ENCODE results near the gene TTC38.
"Not testable (repeated sequence)": the region's sequence is repeated elsewhere in the genome, so short reads cannot be mapped to it uniquely, and the experiment has no call there.

The TTC38 gene

GRCh38 chr22:46247443-46247975, 20.3 kb upstream of the TTC38 start:
- DNase-seq, result no peak

GRCh38 chr22:46250035-46250782, 17.6 kb upstream of the TTC38 start, which contains the start of gene CDPF1:
CDPF1 (minus strand) TSS chr22:46250293; CDS start chr22:46248284, 2,009 bp downstream.
- DNase-seq, result peak; percentile 73

- no peak for DNase-seq
Observed at GRCh38 chr22:46250783-46251125, 17.1 kb upstream of the TTC38 start.

DNA sequence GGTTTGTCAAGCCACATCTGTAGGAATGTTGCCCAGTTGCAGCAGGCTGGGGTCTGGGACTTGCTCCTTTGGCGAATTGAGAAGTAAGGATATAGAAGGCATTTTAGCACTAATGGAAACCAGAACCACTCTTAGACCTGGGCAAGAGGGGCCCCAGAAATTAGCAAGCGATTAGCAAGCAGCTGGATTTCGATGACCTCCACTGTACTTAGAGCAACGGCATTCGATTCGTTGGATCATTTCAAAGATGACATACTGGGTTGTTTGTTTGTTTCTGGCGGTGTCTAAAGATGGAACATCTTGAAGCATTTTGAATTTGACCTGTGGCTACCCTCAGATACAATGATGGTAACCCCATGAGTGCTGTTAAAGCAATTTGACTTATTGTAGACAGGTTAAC, 16.5 kb upstream of the TTC38 start:
- no peak for DNase-seq

GRCh38 chr22:46251816-46252380, 15.9 kb upstream of the TTC38 start:
- no peak for DNase-seq

GRCh38 chr22:46256358-46256958, 11.3 kb upstream of the TTC38 start:
- DNase-seq, result no peak

GRCh38 chr22:46259374-46259773, 8.4 kb upstream of the TTC38 start:
- no peak for DNase-seq

DNA sequence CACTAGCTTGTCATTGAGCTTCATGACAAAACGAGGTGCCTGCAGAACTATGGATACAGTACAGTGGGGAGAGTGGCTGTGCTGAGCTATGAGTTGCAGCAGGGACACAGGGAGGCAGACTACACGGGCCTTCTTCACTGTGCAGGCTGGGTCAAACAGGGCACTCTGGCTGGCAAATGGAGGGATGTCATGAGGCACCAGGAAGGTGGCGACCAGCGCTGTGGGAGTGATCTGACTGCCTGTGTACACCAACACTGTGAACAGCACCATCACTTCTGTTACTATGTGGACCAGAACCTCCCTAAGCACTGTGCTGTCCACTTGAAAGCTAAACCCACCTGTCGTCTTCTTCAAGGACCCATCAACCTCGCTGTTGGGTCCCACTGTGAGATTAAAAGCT, 7.8 kb upstream of the TTC38 start:
- no peak for DNase-seq

DNA sequence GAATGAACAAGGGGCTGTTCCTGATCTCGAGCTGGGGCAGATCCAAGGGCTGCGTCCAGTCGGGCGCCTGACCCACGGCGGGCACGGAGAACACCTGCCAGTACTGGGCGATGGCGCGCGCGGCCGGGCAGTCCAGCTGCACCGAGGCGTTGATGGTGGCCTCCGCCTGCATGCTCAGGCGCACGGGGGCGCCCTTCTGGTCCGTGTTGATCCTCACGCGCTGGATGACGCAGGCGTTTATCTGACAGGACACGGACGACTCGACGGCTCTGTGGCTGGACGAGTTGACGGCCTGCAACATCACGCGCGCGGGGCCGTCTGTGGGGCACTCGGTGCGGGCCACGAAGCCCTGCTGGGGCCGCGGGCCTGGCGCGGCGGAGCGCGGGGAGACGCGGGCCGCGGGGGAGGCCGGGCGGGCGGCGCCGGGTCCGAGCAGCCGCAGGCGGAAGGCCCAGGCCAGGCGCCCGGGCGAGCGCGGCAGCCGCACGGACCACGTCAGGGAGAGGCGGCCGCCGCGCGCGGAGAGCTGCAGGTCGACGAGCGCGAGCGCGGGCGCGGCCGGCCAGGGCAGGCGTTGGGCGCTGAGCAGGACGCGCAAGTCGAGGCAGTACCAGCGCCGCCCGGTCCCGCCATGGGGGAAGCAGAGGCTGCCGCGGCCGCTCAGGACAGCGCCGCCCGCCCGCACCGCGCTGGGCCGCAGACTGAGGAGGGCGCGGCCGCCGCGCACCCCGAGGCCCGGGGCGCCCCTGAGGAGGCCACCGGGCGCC, 5.2 kb upstream of the TTC38 start:
- no peak for DNase-seq

GRCh38 chr22:46263216-46263590, 4.6 kb upstream of the TTC38 start, which contains the start of gene PKDREJ:
PKDREJ (minus strand) TSS chr22:46263343; CDS start chr22:46263322, 21 bp downstream.
- DNase-seq, result no peak

DNA sequence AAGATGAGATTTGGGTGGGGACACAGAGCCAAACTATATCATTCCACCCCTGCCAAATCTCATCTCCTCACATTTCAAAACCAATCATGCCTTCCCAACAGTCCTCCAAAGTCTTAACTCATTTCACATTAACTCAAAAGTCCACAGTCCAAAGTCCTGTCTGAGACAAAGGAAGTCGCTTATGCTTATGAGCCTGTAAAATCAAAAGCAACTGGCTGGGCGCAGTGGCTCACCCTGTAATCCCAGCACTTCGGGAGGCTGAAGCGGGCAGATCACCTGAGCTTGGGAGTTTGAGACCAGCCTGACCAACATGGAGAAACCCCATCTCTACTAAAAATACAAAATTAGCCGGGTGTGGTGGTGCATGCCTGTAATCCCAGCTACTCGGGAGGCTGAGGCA, 3.3 kb upstream of the TTC38 start:
- not testable (repeated sequence) for DNase-seq

DNA sequence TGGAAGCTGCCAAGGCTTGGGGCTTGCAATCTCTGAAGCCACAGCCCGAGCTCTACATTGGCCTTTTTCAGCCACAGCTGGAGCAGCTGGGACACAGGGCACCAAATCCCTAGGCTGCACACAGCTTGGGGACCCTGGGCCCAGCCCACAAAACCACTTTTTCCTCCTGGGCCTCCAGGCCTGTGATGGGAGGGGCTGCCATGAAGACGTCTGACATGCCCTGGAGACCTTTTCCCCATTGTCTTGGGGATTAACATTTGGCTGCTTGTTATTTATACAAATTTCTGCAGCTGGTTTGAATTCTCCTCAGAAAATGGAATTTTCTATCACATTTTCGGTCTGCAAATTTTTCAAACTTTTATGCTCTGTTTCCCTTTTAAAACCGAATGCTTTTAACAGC, 2.2 kb upstream of the TTC38 start:
- DNase-seq, result not testable (repeated sequence)

DNA sequence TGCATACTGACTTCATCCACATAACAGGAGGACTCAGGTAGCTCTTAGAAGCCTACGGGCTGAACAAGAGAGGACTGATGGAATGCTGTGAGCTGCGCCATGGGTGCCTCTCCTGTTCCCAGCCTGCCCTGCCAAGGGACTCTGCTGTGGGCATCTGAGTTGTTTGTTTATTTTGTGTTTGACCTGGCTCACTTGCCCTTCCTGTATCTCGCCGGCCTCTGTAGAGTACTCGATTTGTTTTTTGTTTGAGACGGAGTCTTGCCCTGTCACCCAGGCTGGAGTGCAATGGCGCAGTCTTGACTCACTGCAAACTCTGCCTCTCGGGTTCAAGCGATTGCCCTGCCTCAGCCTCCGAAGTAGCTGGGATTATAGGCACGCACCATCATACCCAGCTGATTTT, 1.8 kb downstream of the TTC38 start:
- no peak for DNase-seq

DNA sequence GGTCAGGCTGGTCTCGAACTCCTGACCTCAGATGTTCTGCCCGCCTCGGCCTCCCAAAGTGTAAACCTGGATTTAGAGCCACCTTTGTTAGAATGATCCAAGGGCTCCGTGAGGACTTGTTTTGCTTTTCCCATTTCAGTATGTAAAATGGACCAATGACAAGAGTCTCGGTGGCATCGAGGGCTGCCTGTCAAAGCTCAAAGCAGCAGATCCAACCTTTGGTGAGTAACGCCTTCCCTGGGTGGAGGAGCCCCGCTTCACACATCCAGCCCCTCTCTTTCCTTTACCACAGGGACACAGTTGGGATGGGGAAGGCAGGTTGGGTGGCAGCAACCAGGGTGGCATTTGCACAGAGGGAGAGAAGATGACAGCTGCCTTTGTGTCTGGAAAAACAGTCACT, 4.4 kb downstream of the TTC38 start:
- no peak for DNase-seq

GRCh38 chr22:46272762-46273431, 5.1 kb downstream of the TTC38 start:
- no peak for DNase-seq

DNA sequence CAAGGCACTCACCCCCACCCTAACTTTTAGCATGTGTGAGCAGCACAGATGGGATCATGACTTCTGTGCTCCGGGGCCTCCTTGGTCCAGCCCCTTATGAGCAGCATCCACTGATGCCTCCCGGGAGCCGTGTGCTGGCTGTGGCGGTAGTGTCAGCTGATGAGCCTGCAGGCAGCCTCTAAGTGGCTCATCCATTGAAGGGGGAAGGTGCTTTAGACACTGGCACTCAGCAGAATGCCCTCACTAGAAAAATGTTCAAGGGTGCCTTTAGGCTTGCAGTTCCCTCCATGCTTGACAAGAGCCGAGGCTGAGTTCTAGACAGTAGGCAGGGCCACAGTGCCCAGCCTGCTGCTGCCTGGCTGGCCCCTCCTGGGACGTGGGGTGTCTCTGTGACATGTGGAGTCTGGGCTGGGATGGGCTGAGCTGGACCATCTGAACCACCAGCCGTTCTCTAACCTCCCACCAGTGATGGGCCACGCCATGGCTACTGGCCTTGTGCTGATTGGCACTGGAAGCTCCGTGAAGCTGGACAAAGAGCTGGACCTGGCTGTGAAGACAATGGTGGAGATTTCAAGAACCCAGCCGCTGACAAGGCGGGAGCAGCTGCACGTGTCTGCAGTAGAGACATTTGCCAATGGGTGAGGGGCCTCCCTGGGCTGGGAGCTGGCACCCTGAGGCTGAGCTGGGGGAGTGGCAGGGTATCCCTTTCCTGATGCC, 5.8 kb downstream of the TTC38 start:
- no peak for DNase-seq

GRCh38 chr22:46274381-46274780, 6.6 kb downstream of the TTC38 start:
- no peak for DNase-seq

DNA sequence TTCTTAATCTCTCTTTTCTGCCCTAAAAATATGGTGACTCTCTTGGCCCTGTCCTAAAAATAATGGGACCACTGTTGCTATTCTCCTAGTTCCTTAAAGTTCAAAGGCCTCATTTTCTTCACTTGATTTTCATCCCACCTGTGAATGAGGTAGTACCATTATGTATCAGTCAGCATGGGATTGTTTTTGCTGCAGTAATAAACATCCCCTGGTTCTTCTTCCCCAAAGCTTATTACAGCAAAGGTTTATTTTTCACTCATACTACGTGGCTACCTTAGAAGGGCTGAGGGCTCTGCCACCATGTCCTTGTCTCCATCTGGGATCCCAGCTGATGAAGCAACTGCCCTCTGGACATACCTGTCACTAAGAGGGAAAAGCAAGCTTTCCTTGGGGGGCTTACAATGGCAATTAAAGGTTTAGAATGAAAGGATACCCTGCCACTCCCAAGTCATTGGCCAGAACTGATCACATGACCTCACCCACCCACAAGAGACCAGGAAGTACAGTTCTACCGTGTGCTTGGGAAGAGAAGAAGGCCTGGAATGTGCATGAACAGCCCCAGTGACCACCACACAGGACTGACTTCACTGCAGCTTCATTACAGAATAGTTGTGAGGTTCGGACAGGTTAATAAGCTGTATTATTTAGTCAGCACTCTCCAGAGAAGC, 7.8 kb downstream of the TTC38 start:
- no peak for DNase-seq

DNA sequence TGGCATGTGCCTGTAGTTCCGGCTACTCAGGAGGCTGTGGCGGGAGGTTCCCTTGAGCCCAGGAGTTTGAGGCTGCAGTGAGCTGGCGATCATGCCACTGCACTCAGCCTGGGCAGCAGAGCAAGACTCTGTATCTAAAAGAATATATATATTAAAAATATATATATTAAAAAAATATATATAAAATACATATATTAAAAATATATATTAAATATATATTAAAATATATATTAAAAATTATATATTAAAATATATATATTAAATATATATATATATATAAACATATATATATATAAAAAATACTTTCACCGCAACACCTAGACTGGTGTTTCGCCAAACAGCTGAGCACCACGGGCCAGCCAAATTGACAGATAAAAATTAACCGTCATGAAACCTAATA, 8.8 kb downstream of the TTC38 start:
- DNase-seq, result no peak

DNA sequence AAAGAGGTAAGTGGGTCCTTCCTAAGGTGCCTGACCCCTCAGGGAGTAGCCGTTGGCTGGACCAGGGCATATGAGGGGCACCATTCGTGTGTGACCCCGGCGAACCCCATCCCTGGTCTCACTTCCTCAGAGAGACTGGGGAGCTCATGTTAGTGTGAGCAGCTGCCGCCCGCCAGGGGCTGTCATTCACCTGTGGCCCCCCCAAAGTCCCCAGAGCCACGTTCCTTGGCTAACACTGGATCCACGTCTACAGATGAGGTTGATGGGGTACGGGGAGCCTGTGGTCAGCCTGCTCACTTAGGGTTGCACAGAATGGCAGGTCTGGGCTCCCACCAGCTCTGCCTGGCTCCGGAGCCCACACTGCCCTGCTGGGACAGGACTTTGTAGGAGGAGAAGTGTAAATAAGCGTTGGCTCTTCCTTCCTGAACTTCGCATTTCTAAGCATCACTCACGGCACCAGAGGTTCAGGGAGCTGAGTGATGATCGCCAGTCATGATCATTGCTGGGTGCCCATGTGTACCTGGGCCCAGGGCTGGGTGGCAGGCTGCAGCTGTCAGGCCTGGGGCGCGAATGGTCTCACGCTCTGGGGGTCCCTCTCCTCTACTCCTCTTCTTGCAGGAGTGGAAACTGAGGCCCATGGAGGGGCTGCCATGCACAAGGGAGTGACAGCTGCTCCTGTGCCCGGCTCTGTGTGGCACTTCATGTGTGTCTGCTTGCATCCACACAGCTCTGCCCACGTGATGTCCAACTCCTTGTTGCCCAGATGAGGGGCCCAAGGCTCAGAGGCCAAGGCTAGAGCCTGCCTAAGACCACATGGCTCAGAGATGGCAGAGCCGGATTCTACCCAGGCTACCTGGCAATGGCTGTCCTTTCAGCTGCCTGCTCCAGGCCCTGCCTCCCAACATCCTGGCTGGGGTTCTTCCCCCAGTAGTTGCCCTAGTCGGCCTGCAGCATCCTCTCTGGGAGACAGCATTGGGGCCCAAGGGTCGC, 11.1 kb downstream of the TTC38 start:
- DNase-seq, result no peak

Measured in NCI-H2107 (cell line).